K562 (cell line): ENCODE results near the gene SLC5A2. TPM values are rescaled to one million over a fixed set of nuclear protein-coding genes. Genes with fewer than 3 reads are reported as not detected.
A peak's percentile ranks its signal among the peaks of the same experiment; 100 is the strongest.

Source experiments
- ARID2 ChIP-seq: fragments of 450-650 bp; IDR thresholded peaks from 2 replicates; pipeline ENCODE4 v1.6.1; 2017; ENCODE audit warnings: antibody characterized with exemption, mild to moderate bottlenecking
- CBFA2T3 ChIP-seq: fragments of 450-650 bp; IDR thresholded peaks from 2 replicates; pipeline ENCODE4 v1.6.1; 2017
- CLOCK ChIP-seq: fragments of 250-450 bp; sonication (Bioruptor Pico); IDR thresholded peaks from 2 replicates; pipeline ENCODE4 v1.4.0; 2020; ENCODE audit warnings: mild to moderate bottlenecking, moderate library complexity, borderline replicate concordance
- CREM ChIP-seq: IDR thresholded peaks from 2 replicates; pipeline ENCODE4 v1.6.1; 2014; ENCODE audit warnings: antibody characterized with exemption, low read depth
- CTBP1 ChIP-seq: fragments of 450-650 bp; IDR thresholded peaks from 2 replicates; pipeline ENCODE4 v1.6.1; 2016; ENCODE audit warnings: borderline replicate concordance
- DPF2 ChIP-seq: fragments of 450-650 bp; IDR thresholded peaks from 2 replicates; pipeline ENCODE4 v1.6.1; 2016
- EP300 ChIP-seq: IDR thresholded peaks from 2 replicates; pipeline ENCODE4 v1.6.1; 2012; ENCODE audit warnings: low read length, improper control_type of control experiment
- EP400 ChIP-seq: fragments of 450-650 bp; IDR thresholded peaks from 2 replicates; pipeline ENCODE4 v1.6.1; 2017; ENCODE audit warnings: antibody characterized with exemption, mild to moderate bottlenecking, moderate library complexity
- ETS1 ChIP-seq: conservative IDR thresholded peaks from 2 replicates; pipeline ENCODE4 v1.6.1; 2011; ENCODE audit warnings: low read depth, mild to moderate bottlenecking, low read length; ENCODE audit not compliant: control insufficient read depth
- MECOM ChIP-seq: fragments of 250-450 bp; sonication (Bioruptor Pico); IDR thresholded peaks from 2 replicates; pipeline ENCODE4 v1.8.0; 2022; ENCODE audit warnings: inconsistent platforms
- MXD1 ChIP-seq: fragments of 250-450 bp; sonication (Bioruptor Pico); IDR thresholded peaks from 2 replicates; pipeline ENCODE4 v1.8.0; 2021; ENCODE audit warnings: borderline replicate concordance, mild to moderate bottlenecking, moderate library complexity; ENCODE audit not compliant: poor library complexity, severe bottlenecking
- NR2C1 ChIP-seq, 2 experiments: fragments of 450-650 bp; IDR thresholded peaks; 2 replicates each; pipeline ENCODE4 v1.6.1; 2017; ENCODE audit warnings: mild to moderate bottlenecking in 2 of 2, antibody characterized with exemption in 1 of 2, inconsistent platforms in 1 of 2, missing compliant biosample characterization in 1 of 2, missing genetic modification characterization in 1 of 2
- SNRNP70 ChIP-seq: fragments of 200-400 bp; formaldehyde crosslinking; optimal IDR thresholded peaks from 2 replicates; pipeline ENCODE3; 2017; ENCODE audit warnings: low read depth, low read length
- TEAD1 ChIP-seq, 2 experiments: fragments of 450-650 bp in 1 of 2; sonication (generic) in 1 of 2; formaldehyde crosslinking; IDR thresholded peaks; 2 replicates each; pipeline versions ENCODE4 v1.4.0 to v1.8.0; 2020 to 2022; ENCODE audit warnings: mild to moderate bottlenecking in 2 of 2, missing genetic modification reagents in 1 of 2
- ZNF551 ChIP-seq: fragments of 250-450 bp; sonication (Bioruptor Pico); IDR thresholded peaks from 2 replicates; pipeline ENCODE4 v1.5.0; 2021; ENCODE audit warnings: mild to moderate bottlenecking, moderate library complexity
- ZNF77 ChIP-seq: fragments of 250-450 bp; sonication (Bioruptor Pico); IDR thresholded peaks from 2 replicates; pipeline ENCODE4 v1.5.0; 2020
- polyA plus RNA-seq, 8 experiments: library from polyadenylated mRNA; depleted of rRNA in 4 of 8; stranded (reverse) in 5 of 8; unstranded in 3 of 8; fragments of >200 nt; fragmentation: Nextera tagmentation in 2 of 8; fragmentation: Illumina TruSeq in 1 of 8; extraction: Ambion mirVana in 2 of 8; extraction: Trizol in 1 of 8; gene quantifications; 2 replicates each; pipeline versions ENCODE4 v1.2.1 to v1.2.3, GENCODE V29; 2011 to 2014; ENCODE audit warnings: inconsistent platforms in 1 of 8, missing spikeins in 1 of 8
- total RNA-seq, 7 experiments: library from RNA; depleted of rRNA in 6 of 7; stranded (reverse); fragments of >200 nt in 6 of 7; fragmentation: Illumina TruSeq in 2 of 7; extraction: Trizol in 2 of 7; gene quantifications; 2 replicates each; pipeline versions ENCODE4 v1.2.1 to v1.2.3, GENCODE V29; 2011 to 2021; ENCODE audit warnings: low replicate concordance in 1 of 7

SLC5A2 gene
- total and polyA plus RNA-seq, 9 of the 15 experiments (the other 6 are each of a cell fraction or from before 2014, with no cell fraction given): 0.07 to 2.7 (median 2.2) TPM; not detected in 6

- TF ChIP-seq CLOCK (CRISPR knock-in tag) (peak; percentile 59; the same call in 1 of the 2 replicates), SNRNP70 (no peak), ARID2 (peak; percentile 54; the same call in 1 of the 2 replicates), NR2C1 (IDR thresholded peaks at IDR 0.05) (no peak; the same call in 1 of the 2 replicates), NR2C1 (tag; IDR thresholded peaks at IDR 0.05) (peak; percentile 81), ZNF551 (no peak), MECOM (CRISPR knock-in tag) (no peak), TEAD1 (CRISPR knock-in tag; IDR thresholded peaks at IDR 0.05) (peak; percentile 16 to 63; a peak in 3 of 4 replicates), DPF2 (no peak), ETS1 (no peak; the same call in none of the 2 replicates), MXD1 (CRISPR knock-in tag) (peak; percentile 60), EP400 (peak; percentile 99), ZNF77 (CRISPR knock-in tag) (no peak), CREM (peak; percentile 98), EP300 (peak; percentile 13; the same call in 1 of the 2 replicates), CTBP1 (peak; percentile 80), CBFA2T3 (0 out of 2 replicates have a peak, but pooled peaks have one; percentile 11)
These were observed 23.9 kb upstream of the SLC5A2 start, which contains the start of gene ARMC5 (continued) for GRCh38 chr16:31458844-31459686.
